CD14-positive monocyte (primary cell): Measurements from ENCODE around the gene DOCK10. TPM values are rescaled to one million over a fixed set of nuclear protein-coding genes. Genes with fewer than 3 reads are reported as not detected.

Source experiments
- DNase-seq, 3 donors: peaks; one replicate each; pipeline ENCODE4 v3.0.0-alpha.2; 2011 to 2022
- H2AFZ ChIP-seq: 2 replicates; pipeline ENCODE4 v1.6.0; 2012; ENCODE audit warnings: mild to moderate bottlenecking, low read depth, low read length, inconsistent platforms; ENCODE audit not compliant: insufficient read depth, poor library complexity, severe bottlenecking
- H3K27ac ChIP-seq, 2 donors: 1 replicate in 1 of 2; 2 replicates in 1 of 2; pipeline ENCODE4 v1.5.1; 2012 to 2013; ENCODE audit warnings: low read length in 2 of 2, control low read depth in 1 of 2, inconsistent platforms in 1 of 2, low read depth in 1 of 2, mild to moderate bottlenecking in 1 of 2
- H3K27me3 ChIP-seq, 2 donors: one replicate each; pipeline versions ENCODE4 v1.6.0 to v1.6.1; 2011 to 2013; ENCODE audit warnings: low read length in 2 of 2; ENCODE audit not compliant: control insufficient read depth in 2 of 2, insufficient read depth in 2 of 2
- H3K36me3 ChIP-seq, 2 donors: replicated peaks in 1 of 2; 1 replicate in 1 of 2; 2 replicates in 1 of 2; pipeline versions ENCODE4 v1.5.1 to v1.6.1; 2012 to 2013; ENCODE audit warnings: low read length in 2 of 2, control low read depth in 1 of 2, inconsistent platforms in 1 of 2, mild to moderate bottlenecking in 1 of 2; ENCODE audit not compliant: insufficient read depth in 2 of 2, control insufficient read depth in 1 of 2
- H3K4me1 ChIP-seq, 2 donors: 1 replicate in 1 of 2; 2 replicates in 1 of 2; pipeline versions ENCODE4 v1.5.1 to v1.6.1; 2012 to 2013; ENCODE audit warnings: low read length in 2 of 2, control low read depth in 1 of 2, inconsistent platforms in 1 of 2, mild to moderate bottlenecking in 1 of 2, moderate library complexity in 1 of 2; ENCODE audit not compliant: insufficient read depth in 2 of 2, control insufficient read depth in 1 of 2
- H3K4me2 ChIP-seq: replicated peaks from 2 replicates; pipeline ENCODE3; 2012; ENCODE audit warnings: low read length, moderate library complexity, mild to moderate bottlenecking; ENCODE audit not compliant: poor library complexity, severe bottlenecking; ENCODE audit errors: extremely low read depth
- H3K4me3 ChIP-seq, 3 experiments: fragments of 200-600 bp in 1 of 3; sonication (generic) in 1 of 3; replicated peaks in 1 of 3; 1 replicate in 2 of 3; 2 replicates in 1 of 3; pipeline ENCODE4 v1.5.1; 2011 to 2013; ENCODE audit warnings: low read length in 3 of 3, mild to moderate bottlenecking in 3 of 3, control low read depth in 2 of 3, low read depth in 2 of 3, inconsistent platforms in 1 of 3, moderate library complexity in 1 of 3
- H3K79me2 ChIP-seq: 2 replicates; pipeline ENCODE4 v1.6.0; 2012; ENCODE audit warnings: mild to moderate bottlenecking, control low read depth, inconsistent platforms, low read length, moderate library complexity; ENCODE audit not compliant: insufficient read depth
- H3K9ac ChIP-seq: 2 replicates; pipeline ENCODE4 v1.6.0; 2017; ENCODE audit warnings: low read length, mild to moderate bottlenecking; ENCODE audit not compliant: insufficient read depth, poor library complexity, severe bottlenecking
- H3K9me3 ChIP-seq, 2 donors: replicated peaks in 1 of 2; 1 replicate in 1 of 2; 2 replicates in 1 of 2; pipeline versions ENCODE4 v1.5.1 to v1.6.1; 2012 to 2013; ENCODE audit warnings: low read length in 2 of 2, control low read depth in 1 of 2; ENCODE audit not compliant: control insufficient read depth in 1 of 2, insufficient read depth in 1 of 2
- H4K20me1 ChIP-seq: 2 replicates; pipeline ENCODE4 v1.6.0; 2012; ENCODE audit warnings: mild to moderate bottlenecking, low read length, control low read depth, moderate library complexity; ENCODE audit not compliant: insufficient read depth
- H3K27ac Mint-ChIP-seq, 7 donors: one replicate each; pipeline ENCODE4 v1.8.0; 2020; ENCODE audit warnings: mild to moderate bottlenecking in 7 of 7, mixed read lengths in 7 of 7, moderate library complexity in 6 of 7, inconsistent platforms in 2 of 7
- H3K27me3 Mint-ChIP-seq, 3 donors: one replicate each; pipeline ENCODE4 v1.8.0; 2021 to 2022; ENCODE audit warnings: low read depth in 3 of 3, mild to moderate bottlenecking in 3 of 3, mixed read lengths in 3 of 3, moderate library complexity in 3 of 3, inconsistent platforms in 1 of 3
- H3K36me3 Mint-ChIP-seq, 2 donors: one replicate each; pipeline ENCODE4 v1.8.0; 2020; ENCODE audit warnings: mixed read lengths in 2 of 2, inconsistent platforms in 1 of 2, mild to moderate bottlenecking in 1 of 2
- H3K4me1 Mint-ChIP-seq: one replicate; pipeline ENCODE4 v1.8.0; 2020; ENCODE audit warnings: mild to moderate bottlenecking, mixed read lengths
- H3K4me3 Mint-ChIP-seq, 2 donors: one replicate each; pipeline ENCODE4 v1.8.0; 2020; ENCODE audit warnings: mild to moderate bottlenecking in 2 of 2, mixed read lengths in 2 of 2, moderate library complexity in 1 of 2
- H3K9me3 Mint-ChIP-seq, 7 donors: one replicate each; pipeline ENCODE4 v1.8.0; 2020 to 2022; ENCODE audit warnings: mixed read lengths in 7 of 7, mild to moderate bottlenecking in 6 of 7, moderate library complexity in 6 of 7, inconsistent platforms in 2 of 7
- CTCF ChIP-seq: fragments of 200-600 bp; IDR thresholded peaks from one replicate; pipeline ENCODE4 v1.8.0; 2022; ENCODE audit warnings: antibody characterized with exemption, mild to moderate bottlenecking
- WGBS: methylation state at CpG from one replicate; pipeline ENCODE4 v1.1.5; 2013; ENCODE audit warnings: missing lambda C conversion rate; ENCODE audit not compliant: insufficient coverage; 5-methylcytosine and 5-hydroxymethylcytosine counted together
- intact Hi-C, 2 donors: fragments of 100-400 bp; cut with micrococcal nuclease; formaldehyde crosslinking; loops; one replicate each; pipeline versions ENCODE4 v1.15.0 to v1.15.1; 2023
- polyA plus RNA-seq, 3 donors: library from polyadenylated mRNA; depleted of rRNA in 1 of 3; unstranded in 2 of 3; stranded (reverse) in 1 of 3; fragments of 300-500 nt in 2 of 3; fragments of >200 nt in 1 of 3; fragmentation: Illumina TruSeq in 2 of 3; gene quantifications; 1 replicate in 2 of 3; 2 replicates in 1 of 3; pipeline ENCODE4 v1.2.3, GENCODE V29; 2012 to 2021

The DOCK10 gene
- polyA plus RNA-seq, 3 donors, result 9.5 to 30.9 (median 16.5) TPM

- no peak for TF ChIP-seq CTCF
- DNase-seq, result peak in 2 of 3 donors; percentile 17 to 21
- H3K4me3 Mint-ChIP-seq, result peak overlapping the region; percentile 67 to 88
- intact Hi-C loops, result no loop called here
- no peaks in the 10 kb centered on the region for H3K27me3 ChIP-seq
- peak overlapping the region in 1 of 2 donors; percentile 15 for H3K27ac ChIP-seq
- H4K20me1 ChIP-seq, result peaks cover 17% of the 10 kb centered on the region
- H3K9me3 Mint-ChIP-seq, result no peaks in the 10 kb centered on the region
- peak overlapping the region; percentile 28 for H3K4me2 ChIP-seq
- no peak overlapping the region for H3K9ac ChIP-seq
- peaks cover 88% of the 10 kb centered on the region for H3K79me2 ChIP-seq
- peaks cover 0 to 2% (median 0%) of the 10 kb centered on the region in 3 donors for H3K27me3 Mint-ChIP-seq
- WGBS, result 17% methylated on average over 5 of the region's 14 CpGs
- peaks cover 18 to 20% of the 10 kb centered on the region in 2 donors for H3K36me3 Mint-ChIP-seq
- H3K4me1 ChIP-seq, result peaks cover 18 to 20% of the 10 kb centered on the region in 2 donors
- H3K27ac Mint-ChIP-seq, result peak overlapping the region; percentile 43 to 88 (median 56)
- no peak overlapping the region for H2AFZ ChIP-seq
- peaks cover 38% of the 10 kb centered on the region for H3K4me1 Mint-ChIP-seq
- peak overlapping the region in 1 of 3 experiments; percentile 8 for H3K4me3 ChIP-seq
- H3K9me3 ChIP-seq, result no peaks in the 10 kb centered on the region
- H3K36me3 ChIP-seq, result peaks cover 0 to 10% of the 10 kb centered on the region in 2 donors
Observed at GRCh38 chr2:224982910-224983711, 59.2 kb downstream of the DOCK10 start.

GRCh38 chr2:224982226-224982625, 60.0 kb downstream of the DOCK10 start:
- no peak for TF ChIP-seq CTCF
- H3K27me3 ChIP-seq, result no peaks in the 10 kb centered on the region
- H3K4me1 ChIP-seq, result peaks cover 18 to 20% of the 10 kb centered on the region in 2 donors
- WGBS, result 77% methylated on average over 9 of the region's 10 CpGs
- no peak overlapping the region for H2AFZ ChIP-seq
- no peaks in the 10 kb centered on the region for H3K9me3 ChIP-seq
- H4K20me1 ChIP-seq, result peaks cover 13% of the 10 kb centered on the region
- Mint-ChIP-seq H3K36me3 (peaks cover 18 to 21% of the 10 kb centered on the region in 2 donors), H3K9me3 (no peaks in the 10 kb centered on the region), H3K27ac (no peak overlapping the region), H3K4me1 (peaks cover 36% of the 10 kb centered on the region), H3K4me3 (no peak overlapping the region), H3K27me3 (no peaks in the 10 kb centered on the region)
- DNase-seq, result no peak
- intact Hi-C loops, result no loop called here
- no peak overlapping the region for H3K27ac ChIP-seq
- peaks cover 87% of the 10 kb centered on the region for H3K79me2 ChIP-seq
- H3K4me2 ChIP-seq, result no peak overlapping the region
- H3K36me3 ChIP-seq, result peaks cover 0 to 9% of the 10 kb centered on the region in 2 donors
- no peak overlapping the region for H3K9ac ChIP-seq
- no peak overlapping the region for H3K4me3 ChIP-seq
